NCI-H82 treated with DMSO at 0.1 percent for 48 hours (cell line): ENCODE measurements around the gene BCAP31.
"Not testable (repeated sequence)": the region's sequence is repeated elsewhere in the genome, so short reads cannot be mapped to it uniquely, and the experiment has no call there.

Source experiments
- DNase-seq: peaks from one replicate; lab custom pipeline; 2025; ENCODE audit not compliant: unreplicated experiment; lab: John Stamatoyannopoulos, UW

BCAP31 gene

DNA sequence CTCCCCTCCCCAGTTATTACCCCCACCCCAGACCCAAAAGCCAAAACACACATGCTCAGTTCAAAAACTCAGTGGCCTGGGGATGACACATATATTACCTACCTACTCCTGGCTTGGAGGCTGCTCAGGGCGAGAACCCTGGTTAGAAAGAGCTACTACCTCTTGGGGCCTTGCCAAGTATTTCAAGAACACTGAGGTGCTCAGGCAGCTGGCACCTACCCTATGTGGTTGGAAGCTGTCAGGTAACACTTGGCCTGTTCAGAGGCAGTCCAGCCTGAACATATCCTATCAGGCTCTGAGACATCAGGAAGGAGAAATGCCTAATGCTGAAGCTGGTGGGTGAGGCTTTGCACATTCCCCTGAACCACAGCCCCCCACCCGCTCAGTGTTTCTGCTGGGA, 4.9 kb downstream of the BCAP31 start:
- no peak for DNase-seq

DNA sequence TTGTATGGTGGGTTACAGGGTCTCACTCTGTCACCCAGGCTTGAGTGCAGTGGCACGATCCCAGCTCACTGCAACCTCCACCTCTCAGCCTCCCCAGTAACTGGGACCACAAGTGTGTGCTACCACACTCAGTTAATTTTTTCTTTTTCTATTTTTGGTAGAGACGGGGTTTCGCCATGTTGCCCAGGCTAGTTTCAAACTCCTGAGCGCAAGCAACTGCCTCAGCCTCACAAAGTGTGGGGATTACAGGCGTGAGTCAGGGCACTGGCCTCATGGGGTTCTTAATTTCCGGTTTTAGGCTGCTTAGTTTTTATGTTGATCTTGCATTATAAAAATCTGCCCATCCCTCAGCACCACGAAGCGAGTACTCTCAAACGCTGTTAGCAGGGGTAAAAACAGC, 6.7 kb downstream of the BCAP31 start:
- DNase-seq, result no peak

GRCh38 chrX:153714256-153714655, 9.9 kb downstream of the BCAP31 start:
- DNase-seq, result no peak

GRCh38 chrX:153709726-153710674, 14.2 kb downstream of the BCAP31 start:
- DNase-seq, result no peak

GRCh38 chrX:153708415-153708814, 15.8 kb downstream of the BCAP31 start:
- DNase-seq, result peak; percentile 24

GRCh38 chrX:153707406-153707805, 16.8 kb downstream of the BCAP31 start:
- no peak for DNase-seq

DNA sequence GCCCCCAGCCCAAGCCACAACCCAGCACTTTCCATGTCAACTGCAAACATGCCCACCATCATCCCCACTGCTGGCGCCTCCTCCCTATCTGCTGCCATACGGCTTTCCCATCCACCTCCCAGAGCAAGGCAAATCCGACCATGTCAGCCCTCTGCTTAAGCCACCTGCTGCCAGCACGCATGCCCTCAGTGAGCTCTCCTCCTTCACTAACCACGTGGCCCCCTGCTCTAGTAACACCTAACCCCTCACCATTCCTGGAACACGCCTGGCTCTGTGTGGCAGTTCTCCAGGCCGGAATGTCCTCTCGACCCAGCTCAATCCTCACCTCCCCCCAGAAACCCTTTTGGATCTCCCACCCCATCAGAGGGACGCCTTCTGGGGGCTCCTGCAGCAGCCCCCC, 17.4 kb downstream of the BCAP31 start:
- no peak for DNase-seq

GRCh38 chrX:153705403-153706060, 18.7 kb downstream of the BCAP31 start:
- DNase-seq, result not testable (repeated sequence)

- not testable (repeated sequence) for DNase-seq
These were observed 19.4 kb downstream of the BCAP31 start for GRCh38 chrX:153704631-153705402.

DNA sequence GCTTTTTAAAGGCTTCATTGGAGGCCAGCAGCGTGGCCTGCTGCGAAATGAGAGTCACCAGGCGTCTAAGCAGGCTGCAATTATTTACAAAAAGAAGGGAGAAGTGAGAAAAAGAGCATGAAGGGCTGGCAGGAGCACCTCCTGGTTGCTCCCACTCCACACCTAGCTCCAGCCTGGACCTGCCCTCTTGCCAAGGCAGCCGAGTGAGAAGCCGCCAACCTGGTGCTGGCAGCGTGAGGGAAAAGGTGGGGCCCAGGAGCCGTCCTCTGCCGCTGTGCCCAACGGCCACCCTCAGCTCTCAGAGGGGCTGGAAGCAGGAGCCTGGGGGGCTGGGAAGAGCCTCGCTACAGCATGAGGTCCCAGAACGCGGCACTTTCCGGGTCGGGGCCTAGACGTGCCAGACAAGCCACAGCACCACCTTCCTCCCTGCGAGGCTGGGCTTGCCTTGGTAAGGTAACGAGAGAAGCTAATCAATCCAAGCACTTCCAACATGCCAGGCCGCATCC, 20.1 kb downstream of the BCAP31 start:
- no peak for DNase-seq

DNA sequence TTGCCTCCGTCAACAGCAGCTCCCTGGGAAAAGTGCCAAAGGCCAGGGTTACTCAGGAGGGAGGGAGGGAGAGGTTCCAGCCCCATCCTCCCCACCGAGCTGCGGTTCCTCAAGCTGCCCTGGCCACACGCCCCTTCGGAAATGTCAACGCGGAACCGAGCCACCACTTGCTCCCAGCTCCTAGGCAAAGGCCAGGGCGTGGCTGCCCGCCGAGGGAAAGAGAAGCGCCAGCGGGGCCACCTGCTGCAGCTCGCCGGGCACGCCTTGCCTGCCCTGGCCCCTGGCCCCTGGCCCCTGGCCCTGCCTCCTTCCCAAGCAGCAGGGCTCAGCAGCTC, 21.2 kb downstream of the BCAP31 start:
- DNase-seq, result no peak

DNA sequence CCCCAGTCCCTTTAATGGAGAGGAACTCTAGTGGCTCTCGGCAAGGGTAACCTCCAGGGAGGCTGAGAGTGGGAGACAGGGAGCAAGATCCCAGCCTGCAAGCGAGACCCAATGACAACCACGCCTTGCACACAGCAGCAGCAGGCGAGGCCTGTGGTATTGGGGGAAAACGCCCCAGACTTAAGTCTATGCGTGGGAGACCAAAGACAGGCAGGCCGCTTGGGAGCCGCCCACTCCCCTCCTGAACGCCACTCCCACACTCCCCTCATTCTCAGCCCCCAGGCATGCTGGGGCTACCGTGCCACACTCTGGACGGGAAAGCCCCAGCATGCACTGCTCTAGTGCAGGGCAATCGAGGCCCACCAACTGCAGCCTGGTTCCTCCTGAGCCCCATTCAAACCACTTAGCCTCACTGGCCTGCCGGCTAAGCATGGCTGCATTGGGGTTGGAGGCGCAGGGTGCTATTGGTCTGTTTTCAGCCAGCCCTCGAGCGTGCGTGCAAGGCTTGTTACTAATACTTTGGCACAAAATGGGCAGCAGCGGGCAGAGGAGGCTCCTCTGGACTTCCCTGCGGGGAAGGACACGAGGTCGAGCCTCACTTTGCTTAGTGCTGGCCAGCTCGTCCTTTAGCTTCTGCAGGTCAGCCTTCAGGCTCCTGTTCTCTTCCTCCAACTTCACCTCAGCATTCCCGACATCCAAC, 21.7 kb downstream of the BCAP31 start:
- no peak for DNase-seq

DNA sequence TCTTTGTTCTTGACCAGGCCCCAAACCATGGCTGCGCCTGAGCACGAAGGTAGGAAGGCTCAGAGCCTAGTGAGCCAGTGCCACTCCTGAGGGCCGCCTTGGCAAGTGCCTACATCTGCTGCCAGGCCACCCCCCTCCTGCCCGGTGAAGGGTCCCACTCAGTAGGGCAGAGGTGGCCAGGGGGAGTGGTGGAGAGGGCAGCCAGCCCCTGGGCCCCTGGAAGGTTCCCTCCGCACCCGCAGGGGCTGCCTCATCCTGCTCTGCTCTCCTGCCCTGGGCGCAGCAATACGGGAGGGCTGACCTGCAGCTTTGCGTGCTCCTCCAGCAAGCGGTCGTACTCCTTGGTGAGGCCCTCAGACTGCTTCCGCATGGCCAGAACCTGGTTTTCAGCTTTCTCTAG, 22.5 kb downstream of the BCAP31 start:
- no peak for DNase-seq

- no peak for DNase-seq
These were observed 23.2 kb downstream of the BCAP31 start for GRCh38 chrX:153700967-153701366.

DNA sequence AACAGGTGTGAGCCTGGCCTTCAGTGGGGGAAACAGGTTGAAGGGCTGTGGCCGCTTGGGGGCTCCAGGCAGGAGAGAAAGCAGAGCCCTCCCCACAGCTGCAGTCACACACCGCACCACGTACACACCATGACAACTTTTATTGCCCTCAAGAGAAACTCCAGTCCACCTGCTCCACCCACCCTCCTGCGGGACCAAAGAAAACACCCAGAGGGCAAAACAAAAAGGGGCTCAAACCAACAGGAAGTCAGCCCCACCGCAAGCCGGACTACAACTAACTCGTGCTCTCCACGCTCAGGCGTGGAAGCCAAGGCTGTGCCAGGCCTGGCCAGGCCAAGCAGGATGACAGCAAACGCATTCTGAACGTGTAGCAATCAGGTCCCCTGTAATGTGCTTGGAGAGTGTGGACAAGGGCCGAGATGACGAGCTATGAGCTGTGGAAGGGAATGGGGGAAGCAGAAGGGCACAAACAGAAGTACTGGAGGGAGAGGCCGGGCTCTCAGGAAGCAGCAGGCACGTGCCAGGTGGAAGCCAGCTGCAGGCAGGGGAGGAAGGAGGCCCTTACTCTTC, 23.7 kb downstream of the BCAP31 start:
- no peak for DNase-seq

- not testable (repeated sequence) for DNase-seq
These were observed 24.3 kb downstream of the BCAP31 start for GRCh38 chrX:153699784-153700371.

GRCh38 chrX:153699210-153699783, 24.9 kb downstream of the BCAP31 start:
- DNase-seq, result not testable (repeated sequence)

DNA sequence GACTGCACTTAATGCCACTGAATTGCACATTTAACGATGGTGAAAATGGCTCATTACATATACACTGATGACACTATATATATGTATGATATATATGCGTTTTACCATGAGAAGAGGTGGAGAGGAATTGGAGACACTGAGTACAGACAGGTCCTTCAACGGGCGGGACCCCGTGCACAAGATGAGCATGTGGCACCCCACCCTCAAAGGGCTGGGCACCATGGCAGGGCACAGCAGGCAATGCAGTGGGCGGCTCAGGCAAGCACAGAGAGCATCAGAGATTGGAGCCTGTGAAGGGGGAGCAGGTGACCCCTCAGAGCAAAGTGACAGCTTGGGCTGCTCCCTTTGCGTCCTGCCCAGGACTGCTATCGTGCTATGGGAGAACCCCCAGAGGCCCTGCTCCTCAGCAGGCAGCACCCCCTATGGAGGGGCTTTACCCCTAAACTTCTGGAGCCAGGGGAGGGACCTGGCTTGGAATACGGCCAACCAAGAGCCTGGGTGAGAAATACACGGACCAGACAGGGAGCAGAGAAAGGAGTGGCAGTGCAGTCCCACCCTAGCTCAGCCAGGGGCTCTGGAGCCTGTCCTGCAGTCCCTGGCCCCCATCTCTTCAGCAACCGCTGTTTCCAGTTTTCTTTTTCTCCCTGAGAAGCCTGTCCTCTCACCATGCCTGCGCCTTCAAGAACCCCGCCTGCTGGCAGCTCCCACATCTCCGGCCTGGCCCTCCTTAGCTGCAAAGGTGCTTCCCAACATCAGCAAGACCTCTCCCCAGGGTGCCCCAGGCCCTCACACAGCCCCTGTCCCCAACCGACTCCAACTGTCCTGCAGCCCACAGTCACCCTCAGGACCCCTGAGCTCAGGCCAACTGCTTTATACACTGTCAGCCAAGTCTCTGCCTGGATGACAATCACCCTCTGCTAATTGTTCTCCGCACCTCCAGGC, 26.0 kb downstream of the BCAP31 start:
- no peak for DNase-seq
